ENCODE results near the gene SERBP1.

DNA sequence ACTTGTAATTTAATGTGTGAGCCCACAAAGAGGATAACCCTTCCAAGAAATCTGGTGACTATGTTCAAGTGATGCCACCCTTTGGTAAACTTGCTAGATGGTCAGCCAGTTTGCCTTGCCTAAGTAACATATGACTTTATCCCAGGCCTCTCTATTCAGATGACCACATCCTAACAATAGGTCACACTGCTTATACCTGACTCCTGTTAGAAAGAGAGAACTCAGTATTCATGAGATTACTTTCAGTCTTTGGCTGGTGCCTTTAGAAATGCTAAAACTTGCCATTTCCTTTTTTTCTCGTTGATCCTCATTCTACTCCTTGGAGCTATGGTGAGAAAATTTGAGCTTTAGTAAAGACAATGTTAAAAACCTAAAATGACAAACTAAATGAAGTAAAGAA lies 28.5 kb upstream of the SERBP1 start:
- TF ChIP-seq, protein P1, sequence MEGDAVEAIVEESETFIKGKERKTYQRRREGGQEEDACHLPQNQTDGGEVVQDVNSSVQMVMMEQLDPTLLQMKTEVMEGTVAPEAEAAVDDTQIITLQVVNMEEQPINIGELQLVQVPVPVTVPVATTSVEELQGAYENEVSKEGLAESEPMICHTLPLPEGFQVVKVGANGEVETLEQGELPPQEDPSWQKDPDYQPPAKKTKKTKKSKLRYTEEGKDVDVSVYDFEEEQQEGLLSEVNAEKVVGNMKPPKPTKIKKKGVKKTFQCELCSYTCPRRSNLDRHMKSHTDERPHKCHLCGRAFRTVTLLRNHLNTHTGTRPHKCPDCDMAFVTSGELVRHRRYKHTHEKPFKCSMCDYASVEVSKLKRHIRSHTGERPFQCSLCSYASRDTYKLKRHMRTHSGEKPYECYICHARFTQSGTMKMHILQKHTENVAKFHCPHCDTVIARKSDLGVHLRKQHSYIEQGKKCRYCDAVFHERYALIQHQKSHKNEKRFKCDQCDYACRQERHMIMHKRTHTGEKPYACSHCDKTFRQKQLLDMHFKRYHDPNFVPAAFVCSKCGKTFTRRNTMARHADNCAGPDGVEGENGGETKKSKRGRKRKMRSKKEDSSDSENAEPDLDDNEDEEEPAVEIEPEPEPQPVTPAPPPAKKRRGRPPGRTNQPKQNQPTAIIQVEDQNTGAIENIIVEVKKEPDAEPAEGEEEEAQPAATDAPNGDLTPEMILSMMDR (conservative IDR thresholded peaks at IDR 0.05): no peak
- no peak for TF ChIP-seq ZFX (IDR thresholded peaks at IDR 0.05)
